HG03558 (cell line): ENCODE measurements around the gene SLC3A2.
"Not testable (repeated sequence)": the region's sequence is repeated elsewhere in the genome, so short reads cannot be mapped to it uniquely, and the experiment has no call there.

Source experiments
- ATAC-seq: cut with Tn5 transposase; IDR thresholded peaks from one replicate; pipeline ENCODE4 v1.9.1; 2021; ENCODE audit warnings: moderate number of reproducible peaks; ENCODE audit not compliant: unreplicated experiment; ENCODE audit errors: extremely low read depth

Gene SLC3A2

DNA sequence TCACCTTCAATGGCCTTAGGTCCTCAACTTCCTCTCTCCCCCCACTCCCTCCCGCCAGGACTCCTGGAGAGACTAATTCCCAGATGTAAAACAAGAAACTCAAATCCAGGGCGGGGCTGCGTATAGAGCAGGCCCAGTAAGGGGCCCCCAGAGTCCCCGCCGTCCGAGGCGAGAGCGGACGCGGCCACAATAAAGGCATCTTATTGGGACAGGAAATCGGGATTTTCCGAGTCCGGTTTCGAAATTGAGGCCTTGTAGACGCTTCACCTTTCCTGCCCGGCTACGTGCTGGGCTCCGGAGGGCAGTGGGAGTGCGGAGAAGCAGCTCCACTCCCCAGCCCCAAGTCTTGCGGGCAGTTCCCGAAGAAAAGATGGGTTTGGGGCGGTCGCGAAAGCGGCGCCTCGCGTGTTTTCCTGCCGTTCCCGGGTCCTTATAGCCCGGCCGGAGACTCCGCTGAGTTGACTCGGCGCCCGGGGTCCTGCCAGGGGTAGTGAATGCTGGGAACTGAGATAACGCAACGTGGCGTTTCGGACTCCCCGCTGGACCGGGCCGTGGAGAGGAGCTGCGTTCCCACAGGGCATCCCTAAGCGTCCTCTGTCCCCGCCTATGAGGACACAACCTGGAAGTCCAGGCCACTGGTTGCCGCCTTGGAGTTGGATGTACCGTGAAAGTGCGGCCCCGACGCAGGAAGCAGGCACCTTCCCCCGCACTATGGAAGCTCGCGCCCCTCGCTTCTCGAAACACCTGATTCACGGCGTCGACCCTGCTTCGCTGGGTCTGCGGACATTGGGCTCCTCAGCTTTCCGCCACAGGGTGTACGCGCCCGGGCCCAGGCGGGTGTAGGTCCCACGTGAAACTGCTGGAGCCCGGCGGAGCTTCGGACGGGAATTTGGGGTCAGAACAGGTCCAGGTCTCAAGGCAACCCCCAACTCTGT, 45.3 kb downstream of the SLC3A2 start:
- ATAC-seq: no peak

DNA sequence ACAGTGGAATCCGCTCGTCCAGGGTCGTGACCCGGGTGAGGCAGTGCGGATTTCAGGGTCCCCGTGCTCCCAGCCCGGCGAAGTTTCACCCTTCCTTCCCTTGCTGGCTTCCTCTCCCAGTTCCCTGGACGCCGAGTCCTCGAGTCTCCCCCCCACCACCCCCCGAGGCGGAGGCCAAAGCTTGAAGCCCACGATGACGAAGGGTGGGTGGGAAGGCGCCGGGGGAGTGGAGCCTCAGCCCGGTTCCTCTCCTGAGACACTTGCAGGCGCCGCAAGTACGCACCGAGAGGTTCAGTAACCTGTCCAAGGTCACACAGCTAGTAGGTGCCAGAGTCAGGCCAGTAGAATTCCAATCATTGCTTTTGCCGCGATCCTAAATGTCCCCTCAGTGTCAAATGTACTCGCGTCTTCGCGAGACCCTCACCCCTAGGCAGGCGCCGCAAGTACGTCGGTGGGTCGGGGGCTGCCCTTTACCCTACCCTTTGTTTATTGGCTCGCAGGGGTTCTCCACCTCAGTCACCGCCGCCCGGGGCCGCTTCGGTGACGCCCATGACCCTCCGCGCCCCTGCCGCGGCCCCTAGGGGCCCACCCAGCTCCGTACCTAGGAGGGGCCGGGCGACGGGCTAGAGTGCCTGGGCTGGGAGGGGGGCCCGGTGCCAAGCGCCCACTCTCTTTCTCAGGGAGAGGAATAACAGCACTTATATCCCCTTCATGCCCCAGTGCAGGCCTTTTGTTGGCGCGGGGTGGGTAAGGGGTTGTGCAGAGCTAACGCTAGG, 46.2 kb downstream of the SLC3A2 start:
- ATAC-seq: no peak

DNA sequence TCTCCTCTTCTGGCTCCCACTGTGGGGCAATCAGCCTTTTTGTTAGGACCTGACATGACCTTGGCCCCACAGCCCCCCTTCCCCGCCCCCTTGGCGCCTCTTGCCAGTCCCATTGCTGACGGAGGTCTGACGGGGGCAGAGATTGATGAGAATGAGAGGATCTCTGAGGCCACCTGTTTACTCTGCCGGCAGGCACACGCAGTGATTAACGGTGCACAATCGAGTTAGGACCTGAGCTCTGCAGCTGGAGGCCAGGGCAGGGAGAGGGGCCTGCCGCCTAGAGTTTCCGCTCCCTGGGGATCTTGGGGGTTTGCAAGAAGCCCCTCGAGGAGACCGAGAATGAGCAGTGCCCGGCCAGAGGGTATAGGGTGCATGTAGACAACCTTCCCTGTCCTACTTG, 47.3 kb downstream of the SLC3A2 start:
- no peak for ATAC-seq

DNA sequence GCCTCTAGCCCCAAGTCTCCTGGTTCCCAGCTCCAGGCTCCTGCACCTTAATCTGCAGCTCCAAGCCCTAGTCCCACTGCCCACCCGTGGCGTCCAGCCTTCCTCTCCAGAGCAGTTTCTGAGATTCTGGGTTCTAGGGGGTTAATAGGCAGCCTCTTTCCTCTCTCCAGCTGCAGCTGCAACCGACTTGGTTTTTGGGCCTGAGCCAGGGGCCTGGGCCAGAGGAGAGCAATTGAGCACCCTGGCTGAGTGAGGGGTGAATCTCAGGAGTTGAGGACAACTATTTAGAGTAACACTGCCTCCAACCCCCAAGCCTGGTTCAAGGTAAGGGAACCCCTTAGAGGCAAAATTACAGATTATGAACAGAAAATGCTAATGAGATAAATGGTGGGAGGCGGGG, 49.5 kb downstream of the SLC3A2 start:
- ATAC-seq: no peak

DNA sequence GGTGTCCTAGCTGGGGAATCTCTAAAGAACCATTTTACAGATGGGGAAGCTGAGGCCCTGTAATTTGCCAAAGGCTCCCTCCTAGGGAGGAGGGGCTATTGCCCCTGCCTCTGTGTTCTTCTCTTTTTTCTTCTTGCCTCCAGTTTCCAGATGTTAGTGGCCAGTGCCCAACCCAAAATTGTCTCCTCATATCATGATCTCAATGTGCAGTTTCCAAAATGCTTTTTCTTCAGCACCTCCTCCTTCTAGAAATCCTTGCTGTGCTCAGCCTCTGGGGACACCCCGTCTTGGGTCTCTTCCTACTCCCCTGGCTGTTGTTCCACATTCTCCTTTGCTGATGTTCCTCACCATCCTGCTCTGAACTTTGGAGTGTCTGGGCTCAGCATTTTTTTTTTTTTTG, 50.0 kb downstream of the SLC3A2 start:
- ATAC-seq: no peak

DNA sequence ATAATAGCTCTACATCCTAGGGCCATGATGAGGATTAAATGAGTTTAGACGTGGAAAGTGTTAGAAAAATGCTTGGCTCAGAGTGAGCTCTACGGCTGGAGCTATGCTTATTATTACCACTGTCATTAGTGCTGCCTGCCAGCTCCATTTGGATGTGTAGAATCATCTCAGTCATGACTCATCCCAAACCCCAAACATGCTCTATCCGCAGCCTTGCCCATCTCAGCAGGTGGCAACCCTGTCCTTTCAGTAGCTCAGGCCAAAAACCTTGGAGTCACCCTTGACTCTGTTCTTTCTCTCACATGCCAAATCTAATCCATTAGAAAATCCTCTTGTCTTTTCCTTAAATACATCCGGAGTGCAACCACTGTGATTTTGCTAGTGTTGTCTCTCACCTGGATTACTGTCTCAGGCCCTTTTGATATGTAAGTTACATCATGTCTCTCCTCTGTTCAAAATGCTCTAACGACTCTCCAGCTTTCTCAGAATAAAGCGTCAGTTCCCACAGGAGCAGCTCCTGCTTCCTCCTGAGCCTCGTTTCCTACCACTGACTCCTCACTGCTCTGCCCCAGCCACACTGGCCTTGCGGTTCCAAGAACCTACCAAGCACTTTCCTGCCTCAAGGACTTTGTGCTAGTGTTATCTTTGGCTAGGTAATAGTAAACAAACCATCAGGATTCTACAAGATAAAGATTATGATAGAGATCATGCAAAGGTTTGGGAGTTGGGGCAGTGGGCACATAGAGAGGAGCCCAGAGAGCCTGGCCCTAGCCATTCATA, 51.0 kb downstream of the SLC3A2 start:
- no peak for ATAC-seq

DNA sequence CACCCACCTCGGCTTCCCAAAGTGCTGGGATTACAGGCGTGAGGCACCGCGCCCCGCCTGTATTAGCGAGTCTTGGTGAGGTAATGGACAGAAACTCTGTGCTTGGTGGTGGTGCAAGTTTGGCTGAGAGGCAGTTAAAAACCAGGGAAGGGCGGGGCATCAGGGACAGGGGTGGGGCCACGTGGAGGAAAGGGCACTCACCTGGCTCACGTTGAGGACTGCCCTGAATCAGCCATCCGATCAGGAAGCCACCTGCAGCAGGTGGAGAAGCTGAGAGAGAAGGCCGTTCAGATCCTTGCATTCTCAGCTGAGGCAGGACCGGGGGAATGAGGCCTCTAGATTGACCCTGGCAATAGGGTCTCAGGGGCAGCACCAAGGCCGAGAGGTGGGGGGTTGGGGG, 52.6 kb downstream of the SLC3A2 start:
- ATAC-seq: no peak

DNA sequence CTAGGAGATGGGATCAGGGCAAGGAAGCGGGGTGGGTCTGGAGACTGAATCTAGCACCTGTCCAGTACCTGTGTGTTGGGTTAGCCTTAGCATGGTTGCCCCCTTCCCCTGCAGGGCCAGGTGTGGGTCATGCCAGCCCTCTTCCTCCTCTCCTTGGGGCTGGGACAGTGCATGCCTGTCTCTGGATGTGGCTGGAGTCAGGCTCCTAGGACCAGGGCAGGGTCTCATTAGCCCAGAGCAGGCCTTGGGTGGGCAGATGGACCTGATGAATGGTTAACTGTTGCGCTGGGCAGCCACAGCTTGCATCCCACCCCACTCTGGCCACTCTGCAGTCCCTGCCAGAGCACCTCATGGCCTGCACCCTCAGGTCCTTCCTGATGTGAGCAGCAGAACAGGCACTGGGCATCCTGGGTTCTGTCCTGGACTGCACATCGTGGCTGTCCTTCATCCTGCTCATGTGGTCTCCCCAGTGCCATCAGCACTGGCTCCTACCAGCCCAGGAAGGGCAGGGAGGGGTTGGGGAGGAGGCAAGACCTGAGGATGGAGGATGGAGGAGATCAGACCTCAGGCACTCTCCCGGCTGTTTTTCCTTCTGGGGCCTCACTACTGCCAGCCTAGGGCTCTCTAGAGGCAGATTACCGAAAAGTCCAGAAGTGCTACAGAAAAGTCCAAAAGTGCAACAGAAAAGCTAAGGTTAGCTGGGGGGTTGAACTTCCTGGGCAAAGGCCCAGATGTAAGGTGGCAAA, 53.2 kb downstream of the SLC3A2 start:
- no peak for ATAC-seq

DNA sequence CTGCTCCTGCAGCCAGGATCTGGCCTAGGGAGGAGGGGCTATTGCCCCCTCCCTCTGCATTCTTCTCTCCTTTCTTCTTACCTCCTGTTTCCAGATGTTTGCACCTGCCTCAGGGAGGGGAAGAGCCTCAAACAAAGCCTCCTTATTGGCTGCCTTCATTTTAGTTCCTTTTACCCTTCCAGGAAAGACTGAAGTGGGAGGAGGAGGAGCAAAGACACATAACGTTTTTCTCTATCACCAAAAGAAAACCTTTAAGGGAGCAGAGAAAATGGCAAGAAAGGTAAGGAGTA, 53.7 kb downstream of the SLC3A2 start:
- no peak for ATAC-seq

DNA sequence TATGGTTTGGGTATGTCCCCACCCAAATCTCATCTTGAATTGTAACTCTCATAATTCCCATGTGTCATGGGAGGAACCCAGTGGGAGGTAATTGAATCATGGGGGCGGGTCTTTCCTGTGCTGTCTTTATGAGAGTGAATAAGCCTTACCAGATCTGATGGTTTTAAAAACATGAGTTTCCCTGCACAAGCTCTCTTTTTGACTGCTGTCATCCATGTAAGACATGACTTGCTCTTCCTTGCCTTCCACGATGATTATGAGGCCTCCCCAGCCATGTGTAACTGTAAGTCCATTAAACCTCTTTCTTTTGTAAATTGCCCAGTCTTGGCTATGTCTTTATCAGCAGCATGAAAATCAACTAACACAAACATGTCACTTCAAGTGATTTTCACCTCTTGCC, 56.8 kb downstream of the SLC3A2 start:
- not testable (repeated sequence) for ATAC-seq
